IMR-90 (cell line): ENCODE measurements around the gene ARID4B. TPM values are rescaled to one million over a fixed set of nuclear protein-coding genes. Genes with fewer than 3 reads are reported as not detected.
A peak's percentile ranks its signal among the peaks of the same experiment; 100 is the strongest.

Source experiments
- ATAC-seq: fragments of 200-7000 bp; cut with Tn5 transposase; 2 replicates; pipeline ENCODE4 v1.9.1; 2020; ENCODE audit warnings: low read depth, mild to moderate bottlenecking, moderate library complexity
- BruUV-seq: library from RNA; stranded (reverse); fragments of 400-500 nt; replicated peaks from 2 replicates; lab custom pipeline; 2021; lab: Mats Ljungman, UMichigan
- CTCF ChIA-PET: fragments of 300-600 bp; formaldehyde crosslinking; extraction: SDS; loops from one replicate; lab custom pipeline; 2021; ENCODE audit warnings: antibody characterized with exemption; lab: Yijun Ruan, JAX
- POLR2A ChIA-PET: fragments of 300-600 bp; sonication (Branson Sonifier 250); formaldehyde crosslinking; loops from one replicate; lab custom pipeline; 2022; ENCODE audit warnings: antibody characterized with exemption; ENCODE audit not compliant: unreplicated experiment; lab: Charles Lee
- DNase-seq: peaks from one replicate; pipeline ENCODE4 v3.0.0; 2013
- H2AFZ ChIP-seq: replicated peaks from 2 replicates; pipeline ENCODE3; 2013; ENCODE audit warnings: low read length, mild to moderate bottlenecking; ENCODE audit not compliant: poor library complexity
- H2AK5ac ChIP-seq: 2 replicates; pipeline ENCODE4 v1.6.1; 2013; ENCODE audit warnings: low read depth, low read length, inconsistent platforms
- H2AK9ac ChIP-seq: replicated peaks from 2 replicates; pipeline ENCODE3; 2013; ENCODE audit warnings: mild to moderate bottlenecking, low read depth, low read length, moderate library complexity; ENCODE audit not compliant: poor library complexity
- H2BK120ac ChIP-seq: 2 replicates; pipeline ENCODE4 v1.6.1; 2013; ENCODE audit warnings: low read depth, low read length, inconsistent platforms
- H2BK15ac ChIP-seq: 3 replicates; pipeline ENCODE4 v1.6.1; 2013; ENCODE audit warnings: low read depth, low read length, inconsistent platforms
- H2BK20ac ChIP-seq: 2 replicates; pipeline ENCODE4 v1.6.1; 2013; ENCODE audit warnings: low read depth, mild to moderate bottlenecking, inconsistent platforms, low read length, moderate library complexity
- H2BK5ac ChIP-seq: 2 replicates; pipeline ENCODE4 v1.6.1; 2013; ENCODE audit warnings: mild to moderate bottlenecking, low read depth, low read length, inconsistent platforms; ENCODE audit not compliant: poor library complexity, severe bottlenecking
- H3K14ac ChIP-seq: replicated peaks from 2 replicates; pipeline ENCODE4 v1.6.1; 2013; ENCODE audit warnings: low read depth, low read length, inconsistent platforms
- H3K18ac ChIP-seq: 2 replicates; pipeline ENCODE4 v1.6.1; 2013; ENCODE audit warnings: low read depth, low read length, control low read depth
- H3K23ac ChIP-seq: 2 replicates; pipeline ENCODE4 v1.6.1; 2013; ENCODE audit warnings: low read depth, low read length, inconsistent platforms
- H3K27ac ChIP-seq: 2 replicates; pipeline ENCODE4 v1.5.1; 2013; ENCODE audit warnings: mild to moderate bottlenecking, control low read depth, low read length; ENCODE audit not compliant: insufficient read depth
- H3K27me3 ChIP-seq: 2 replicates; pipeline ENCODE4 v1.6.1; 2013; ENCODE audit warnings: low read length; ENCODE audit not compliant: control insufficient read depth, insufficient read depth
- H3K36me3 ChIP-seq: 2 replicates; pipeline ENCODE4 v1.6.1; 2013; ENCODE audit warnings: low read length, mixed read lengths; ENCODE audit not compliant: control insufficient read depth, insufficient read depth
- H3K4ac ChIP-seq: 2 replicates; pipeline ENCODE4 v1.6.1; 2013; ENCODE audit warnings: low read depth, low read length, inconsistent platforms
- H3K4me1 ChIP-seq: 2 replicates; pipeline ENCODE4 v1.6.1; 2013; ENCODE audit warnings: low read length, mixed read lengths; ENCODE audit not compliant: control insufficient read depth, insufficient read depth
- H3K4me2 ChIP-seq: 2 replicates; pipeline ENCODE4 v1.6.1; 2013; ENCODE audit warnings: low read depth, mild to moderate bottlenecking, control low read depth, low read length, moderate library complexity
- H3K4me3 ChIP-seq: 2 replicates; pipeline ENCODE4 v1.5.1; 2013; ENCODE audit warnings: low read depth, mild to moderate bottlenecking, control low read depth, low read length, moderate library complexity; ENCODE audit not compliant: insufficient read depth
- H3K56ac ChIP-seq: 2 replicates; pipeline ENCODE4 v1.6.1; 2013; ENCODE audit warnings: low read length, inconsistent platforms; ENCODE audit not compliant: insufficient read depth; ENCODE audit errors: extremely low read depth
- H3K79me1 ChIP-seq, 2 experiments: 2 replicates each; pipeline ENCODE4 v1.6.1; 2013; ENCODE audit warnings: low read length in 2 of 2, inconsistent platforms in 1 of 2, low read depth in 1 of 2
- H3K9ac ChIP-seq: 2 replicates; pipeline ENCODE4 v1.6.1; 2013; ENCODE audit warnings: low read depth, low read length, control low read depth
- H3K9me1 ChIP-seq: 2 replicates; pipeline ENCODE4 v1.6.1; 2013; ENCODE audit warnings: low read length, inconsistent platforms; ENCODE audit not compliant: insufficient read depth
- H3K9me3 ChIP-seq: 2 replicates; pipeline ENCODE4 v1.6.1; 2013; ENCODE audit warnings: low read length; ENCODE audit not compliant: control insufficient read depth, insufficient read depth
- H4K20me1 ChIP-seq: 2 replicates; pipeline ENCODE4 v1.6.1; 2013; ENCODE audit warnings: low read length, inconsistent platforms; ENCODE audit not compliant: insufficient read depth
- H4K5ac ChIP-seq: 2 replicates; pipeline ENCODE4 v1.6.1; 2013; ENCODE audit warnings: mild to moderate bottlenecking, low read depth, low read length, control low read depth
- H4K8ac ChIP-seq, 2 experiments: 2 replicates each; pipeline ENCODE4 v1.6.1; 2013; ENCODE audit warnings: low read depth in 2 of 2, low read length in 2 of 2, control low read depth in 1 of 2, inconsistent platforms in 1 of 2
- H4K91ac ChIP-seq: 2 replicates; pipeline ENCODE4 v1.6.1; 2013; ENCODE audit warnings: low read depth, low read length, inconsistent platforms; ENCODE audit not compliant: insufficient read depth
- BHLHE40 ChIP-seq: fragments of 150-350 bp; IDR thresholded peaks from 2 replicates; pipeline ENCODE4 v1.6.1; 2016; ENCODE audit warnings: mild to moderate bottlenecking, low read depth, low read length
- CHD1 ChIP-seq: IDR thresholded peaks from 2 replicates; pipeline ENCODE4 v1.6.1; 2012; ENCODE audit warnings: low read depth, low read length, improper control_type of control experiment
- FOS ChIP-seq: fragments of 150-350 bp; IDR thresholded peaks from 2 replicates; pipeline ENCODE4 v1.6.1; 2016; ENCODE audit warnings: low read depth, low read length
- MAFK ChIP-seq: IDR thresholded peaks from 2 replicates; pipeline ENCODE4 v1.6.1; 2012; ENCODE audit warnings: low read depth, low read length, improper control_type of control experiment
- MAZ ChIP-seq: IDR thresholded peaks from 2 replicates; pipeline ENCODE4 v1.6.1; 2012; ENCODE audit warnings: low read depth, mild to moderate bottlenecking, low read length, improper control_type of control experiment, moderate library complexity, borderline replicate concordance
- MXI1 ChIP-seq: IDR thresholded peaks from 2 replicates; pipeline ENCODE4 v1.6.1; 2012; ENCODE audit warnings: low read depth, mild to moderate bottlenecking, low read length, moderate library complexity, borderline replicate concordance
- NFE2L2 ChIP-seq: fragments of 150-350 bp; IDR thresholded peaks from 2 replicates; pipeline ENCODE4 v1.6.1; 2016; ENCODE audit warnings: low read depth, mild to moderate bottlenecking, low read length
- POLR2A ChIP-seq: IDR thresholded peaks from 2 replicates; pipeline ENCODE4 v1.6.1; 2012; ENCODE audit warnings: mild to moderate bottlenecking, low read depth, low read length
- RAD21 ChIP-seq: IDR thresholded peaks from 2 replicates; pipeline ENCODE4 v1.6.1; 2012; ENCODE audit warnings: low read length, improper control_type of control experiment
- RCOR1 ChIP-seq: IDR thresholded peaks from 2 replicates; pipeline ENCODE4 v1.6.1; 2012; ENCODE audit warnings: mild to moderate bottlenecking, low read length, improper control_type of control experiment; ENCODE audit not compliant: insufficient replicate concordance
- RFX5 ChIP-seq: IDR thresholded peaks from 2 replicates; pipeline ENCODE4 v1.8.0; 2012; ENCODE audit warnings: low read depth, mild to moderate bottlenecking, low read length, moderate library complexity
- SMC3 ChIP-seq: fragments of 150-350 bp; IDR thresholded peaks from 2 replicates; pipeline ENCODE4 v1.6.1; 2016; ENCODE audit warnings: low read depth, mild to moderate bottlenecking, antibody characterized with exemption, low read length, moderate library complexity
- USF2 ChIP-seq: fragments of 150-350 bp; IDR thresholded peaks from 2 replicates; pipeline ENCODE4 v1.6.1; 2017; ENCODE audit warnings: mild to moderate bottlenecking, antibody characterized with exemption, low read length, low read depth
- WGBS, 2 experiments: methylation state at CpG; one replicate each; pipeline versions ENCODE4 v1.1.5 to v1.1.7; 2013; ENCODE audit warnings: missing lambda C conversion rate in 2 of 2; ENCODE audit not compliant: insufficient read length in 1 of 2; ENCODE audit errors: extremely low coverage in 2 of 2; 5-methylcytosine and 5-hydroxymethylcytosine counted together
- dilution Hi-C: fragments of 300-500 bp; cut with HindIII; formaldehyde crosslinking; loops from one replicate; pipeline ENCODE4 v1.14.3; 2018; ENCODE audit warnings: low sequenced_read_pairs; ENCODE audit not compliant: unreplicated experiment
- in situ Hi-C: fragments of 300-500 bp; cut with MboI; formaldehyde crosslinking; loops from 3 replicates; pipeline ENCODE4 v1.14.3; 2019; ENCODE audit warnings: low sequenced_read_pairs, inconsistent platforms, mixed read lengths
- intact Hi-C: fragments of 100-400 bp; cut with micrococcal nuclease; formaldehyde crosslinking; loops from 2 replicates; pipeline ENCODE4 v1.10.0; 2022
- polyA plus RNA-seq, 3 experiments: library from polyadenylated mRNA; depleted of rRNA; stranded (reverse); fragments of >200 nt; gene quantifications; 2 replicates each; pipeline ENCODE4 v1.2.3, GENCODE V29; 2012; ENCODE audit warnings: low replicate concordance in 1 of 3
- total RNA-seq: library from RNA; depleted of rRNA; stranded (reverse); fragments of >200 nt; gene quantifications from 2 replicates; pipeline ENCODE4 v1.2.3, GENCODE V29; 2012

ARID4B gene
- total and polyA plus RNA-seq, 2 of the 4 experiments (the other 2 are of a cell fraction): 8.5 to 16.0 TPM

- no CpG with 5 or more reads among the region's 4 CpGs for WGBS, 2 experiments
- no peak overlapping the region for H3K4ac ChIP-seq
- H3K56ac ChIP-seq: no peak overlapping the region
- CTCF ChIA-PET: no interaction called here
- no peak overlapping the region for H2BK5ac ChIP-seq
- peak overlapping the region; percentile 44; the same call in 1 of the 2 replicates for H3K9ac ChIP-seq
- H2BK15ac ChIP-seq: no peak overlapping the region
- POLR2A ChIA-PET: no interaction called here
- no peak overlapping the region for H2AK9ac ChIP-seq
- H3K4me1 ChIP-seq: peaks cover 2% of the 10 kb centered on the region
- H3K14ac ChIP-seq: no peak overlapping the region
- H3K4me2 ChIP-seq: peak overlapping the region; percentile 51
- H2BK20ac ChIP-seq: no peak overlapping the region
- H3K36me3 ChIP-seq: peaks cover 22% of the 10 kb centered on the region
- no TSS peak for BruUV-seq
- no peaks in the 10 kb centered on the region for H3K27me3 ChIP-seq
- no peak overlapping the region for H3K23ac ChIP-seq
- dilution Hi-C loops (no loop called here), in situ Hi-C loops (no loop called here), intact Hi-C loops (no loop called here)
- H3K18ac ChIP-seq: no peak overlapping the region
- H3K9me3 ChIP-seq: no peaks in the 10 kb centered on the region
- DNase-seq (peak; percentile 39), ATAC-seq (no peak)
- no peak overlapping the region; a peak in 1 of 4 replicates for H4K8ac ChIP-seq
- H4K5ac ChIP-seq: no peak overlapping the region
- H2AFZ ChIP-seq: no peak overlapping the region
- H3K9me1 ChIP-seq: no peaks in the 10 kb centered on the region; the same call in 1 of the 2 replicates
- H3K79me1 ChIP-seq: peaks cover 16 to 39% of the 10 kb centered on the region in 2 experiments; a peak in 3 of 4 replicates
- H3K4me3 ChIP-seq: no peak overlapping the region
- H2AK5ac ChIP-seq: no peak overlapping the region
- no peak for TF ChIP-seq MAFK
- no peak for TF ChIP-seq FOS
- no peak for TF ChIP-seq SMC3
- TF ChIP-seq USF2: no peak
- TF ChIP-seq NFE2L2: no peak
- no peak for TF ChIP-seq MXI1
- no peak for TF ChIP-seq RFX5
- no peak for TF ChIP-seq BHLHE40
- no peak for TF ChIP-seq POLR2A
- no peak for TF ChIP-seq RCOR1
- no peak for TF ChIP-seq RAD21
- TF ChIP-seq CHD1: no peak
- no peak for TF ChIP-seq MAZ
- peaks cover 4% of the 10 kb centered on the region; the same call in 1 of the 2 replicates for H4K20me1 ChIP-seq
- no peak overlapping the region for H3K27ac ChIP-seq
- H4K91ac ChIP-seq: no peak overlapping the region
- no peak overlapping the region for H2BK120ac ChIP-seq
These were observed 8.9 kb upstream of the ARID4B start for GRCh38 chr1:235336903-235337302.
